K562 (cell line): Measurements from ENCODE around the gene HEPHL1. TPM values are rescaled to one million over a fixed set of nuclear protein-coding genes. Genes with fewer than 3 reads are reported as not detected.

ENCODE experiments used
- AFF1 ChIP-seq, 2 experiments: fragments of 450-650 bp; IDR thresholded peaks; 2 replicates each; pipeline ENCODE4 v1.6.1; 2018; ENCODE audit warnings: mild to moderate bottlenecking in 2 of 2, low read depth in 1 of 2; ENCODE audit not compliant: partially characterized antibody in 2 of 2
- CHCHD3 ChIP-seq: fragments of 250-450 bp; sonication (Bioruptor Pico); IDR thresholded peaks from 2 replicates; pipeline ENCODE4 v2.1.2; 2022; ENCODE audit warnings: mild to moderate bottlenecking
- MCM5 ChIP-seq: fragments of 450-650 bp; IDR thresholded peaks from 2 replicates; pipeline ENCODE4 v1.6.1; 2016; ENCODE audit warnings: low read depth
- ZBTB34 ChIP-seq: fragments of 250-450 bp; sonication (Bioruptor Pico); IDR thresholded peaks from 2 replicates; pipeline ENCODE4 v1.8.0; 2021; ENCODE audit warnings: mild to moderate bottlenecking, moderate library complexity
- ZNF717 ChIP-seq: fragments of 250-450 bp; sonication (Bioruptor Pico); IDR thresholded peaks from 2 replicates; pipeline ENCODE4 v1.5.0; 2021
- polyA plus RNA-seq, 8 experiments: library from polyadenylated mRNA; depleted of rRNA in 4 of 8; stranded (reverse) in 5 of 8; unstranded in 3 of 8; fragments of >200 nt; fragmentation: Nextera tagmentation in 2 of 8; fragmentation: Illumina TruSeq in 1 of 8; extraction: Ambion mirVana in 2 of 8; extraction: Trizol in 1 of 8; gene quantifications; 2 replicates each; pipeline versions ENCODE4 v1.2.1 to v1.2.3, GENCODE V29; 2011 to 2014; ENCODE audit warnings: inconsistent platforms in 1 of 8, missing spikeins in 1 of 8
- total RNA-seq, 7 experiments: library from RNA; depleted of rRNA in 6 of 7; stranded (reverse); fragments of >200 nt in 6 of 7; fragmentation: Illumina TruSeq in 2 of 7; extraction: Trizol in 2 of 7; gene quantifications; 2 replicates each; pipeline versions ENCODE4 v1.2.1 to v1.2.3, GENCODE V29; 2011 to 2021; ENCODE audit warnings: low replicate concordance in 1 of 7

The HEPHL1 gene
- total and polyA plus RNA-seq, 9 of the 15 experiments (the other 6 are each of a cell fraction or from before 2014, with no cell fraction given): 0.01 TPM; not detected in 8

GRCh38 chr11:94020777-94021481 is at the start of gene HEPHL1 (continued):
- TF ChIP-seq AFF1 (IDR thresholded peaks at IDR 0.05; ENCODE audit: low read depth in 1 of 2, partially characterized antibody in 2 of 2): no peak
- no peak for TF ChIP-seq ZNF717 (CRISPR knock-in tag)
- TF ChIP-seq ZBTB34 (CRISPR knock-in tag): no peak
- TF ChIP-seq MCM5: no peak
- TF ChIP-seq CHCHD3 (CRISPR knock-in tag): no peak
